Erythroblast (primary cell): ENCODE data around the gene SLC22A4.

ENCODE experiments used
- DNase-seq, 2 experiments: peaks; one replicate each; lab custom pipeline; 2025; lab: John Stamatoyannopoulos, UW
- GATA1 ChIP-seq: IDR thresholded peaks from 2 replicates; pipeline ENCODE4 v1.6.1; 2011; ENCODE audit warnings: low read depth, mild to moderate bottlenecking, control low read depth, low read length, moderate library complexity
- POLR2A ChIP-seq: IDR thresholded peaks from 2 replicates; pipeline ENCODE4 v1.6.1; 2011; ENCODE audit warnings: mild to moderate bottlenecking, low read length

The SLC22A4 gene

GRCh38 chr5:132381614-132382013, 87.4 kb downstream of the SLC22A4 start:
- TF ChIP-seq POLR2A (no peak), GATA1 (no peak)
- DNase-seq: no peak

- DNase-seq: no peak
- no peak for TF ChIP-seq POLR2A
- no peak for TF ChIP-seq GATA1
Measured at GRCh38 chr5:132383261-132383660, 89.1 kb downstream of the SLC22A4 start.

- DNase-seq: no peak
- TF ChIP-seq GATA1 (no peak), POLR2A (no peak)
Measured at GRCh38 chr5:132383984-132384383, 89.8 kb downstream of the SLC22A4 start.

GRCh38 chr5:132384506-132385050, 90.4 kb downstream of the SLC22A4 start:
- no peak for TF ChIP-seq POLR2A
- TF ChIP-seq GATA1: no peak
- DNase-seq: peak in 1 of 2 experiments; percentile 23

GRCh38 chr5:132385326-132386105, 91.3 kb downstream of the SLC22A4 start:
- DNase-seq: peak; percentile 55 to 76
- TF ChIP-seq GATA1: no peak
- no peak for TF ChIP-seq POLR2A

- TF ChIP-seq POLR2A (no peak), GATA1 (no peak)
- DNase-seq: peak; percentile 72 to 84
Measured at GRCh38 chr5:132386644-132387286, 92.6 kb downstream of the SLC22A4 start.

GRCh38 chr5:132387640-132388117, 93.5 kb downstream of the SLC22A4 start:
- DNase-seq: peak in 1 of 2 experiments; percentile 44
- TF ChIP-seq POLR2A (no peak), GATA1 (no peak)

GRCh38 chr5:132388244-132389050, 94.3 kb downstream of the SLC22A4 start:
- no peak for DNase-seq
- no peak for TF ChIP-seq GATA1
- no peak for TF ChIP-seq POLR2A

GRCh38 chr5:132389051-132389331, 94.8 kb downstream of the SLC22A4 start:
- DNase-seq: no peak
- TF ChIP-seq GATA1: no peak
- TF ChIP-seq POLR2A: no peak

GRCh38 chr5:132389585-132390286, 95.5 kb downstream of the SLC22A4 start:
- no peak for TF ChIP-seq GATA1
- TF ChIP-seq POLR2A: no peak
- peak in 1 of 2 experiments; percentile 26 for DNase-seq

GRCh38 chr5:132391247-132391646, 97.1 kb downstream of the SLC22A4 start:
- no peak for DNase-seq
- no peak for TF ChIP-seq POLR2A

- no peak for TF ChIP-seq GATA1
- no peak for TF ChIP-seq POLR2A
- DNase-seq: no peak
Measured at GRCh38 chr5:132391870-132392269, 97.7 kb downstream of the SLC22A4 start.

GRCh38 chr5:132392411-132392810, 98.2 kb downstream of the SLC22A4 start:
- no peak for DNase-seq
- TF ChIP-seq GATA1 (no peak), POLR2A (no peak)

GRCh38 chr5:132392978-132393825, 99.0 kb downstream of the SLC22A4 start:
- TF ChIP-seq GATA1 (no peak), POLR2A (no peak)
- no peak for DNase-seq
